ENCODE results near the gene BMP10.

The BMP10 gene

DNA sequence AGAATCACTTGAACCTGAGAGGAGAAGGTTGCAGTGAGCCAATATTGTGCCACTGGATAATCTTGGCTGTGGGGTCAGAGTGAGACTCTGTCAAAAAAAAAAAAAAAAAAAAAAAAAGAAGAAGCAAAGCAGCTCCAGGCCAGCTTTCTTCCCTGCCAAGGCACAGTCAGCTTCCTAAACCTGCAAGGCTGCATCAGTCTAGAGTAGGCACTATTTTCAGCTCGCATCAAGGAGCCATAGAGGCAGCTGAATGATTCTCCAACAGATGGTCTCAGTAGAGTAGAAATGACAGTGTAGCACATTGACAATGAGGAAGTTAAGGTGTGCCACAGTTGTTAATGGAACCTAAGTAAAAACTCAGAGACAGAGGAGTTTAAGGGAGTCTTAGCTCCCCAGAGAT is 35.6 kb downstream of the BMP10 start:
- TF ChIP-seq, protein P1, sequence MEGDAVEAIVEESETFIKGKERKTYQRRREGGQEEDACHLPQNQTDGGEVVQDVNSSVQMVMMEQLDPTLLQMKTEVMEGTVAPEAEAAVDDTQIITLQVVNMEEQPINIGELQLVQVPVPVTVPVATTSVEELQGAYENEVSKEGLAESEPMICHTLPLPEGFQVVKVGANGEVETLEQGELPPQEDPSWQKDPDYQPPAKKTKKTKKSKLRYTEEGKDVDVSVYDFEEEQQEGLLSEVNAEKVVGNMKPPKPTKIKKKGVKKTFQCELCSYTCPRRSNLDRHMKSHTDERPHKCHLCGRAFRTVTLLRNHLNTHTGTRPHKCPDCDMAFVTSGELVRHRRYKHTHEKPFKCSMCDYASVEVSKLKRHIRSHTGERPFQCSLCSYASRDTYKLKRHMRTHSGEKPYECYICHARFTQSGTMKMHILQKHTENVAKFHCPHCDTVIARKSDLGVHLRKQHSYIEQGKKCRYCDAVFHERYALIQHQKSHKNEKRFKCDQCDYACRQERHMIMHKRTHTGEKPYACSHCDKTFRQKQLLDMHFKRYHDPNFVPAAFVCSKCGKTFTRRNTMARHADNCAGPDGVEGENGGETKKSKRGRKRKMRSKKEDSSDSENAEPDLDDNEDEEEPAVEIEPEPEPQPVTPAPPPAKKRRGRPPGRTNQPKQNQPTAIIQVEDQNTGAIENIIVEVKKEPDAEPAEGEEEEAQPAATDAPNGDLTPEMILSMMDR (IDR thresholded peaks at IDR 0.05; ENCODE audit: low read depth, low read length) = no peak
- H3K4me3 ChIP-seq (replicated peaks in 1 of 2; ENCODE audit: low read depth in 2 of 2, low read length in 2 of 2) = no peak overlapping the region
- no peak for DNase-seq (ENCODE audit: low read depth in 2 of 2)

DNA sequence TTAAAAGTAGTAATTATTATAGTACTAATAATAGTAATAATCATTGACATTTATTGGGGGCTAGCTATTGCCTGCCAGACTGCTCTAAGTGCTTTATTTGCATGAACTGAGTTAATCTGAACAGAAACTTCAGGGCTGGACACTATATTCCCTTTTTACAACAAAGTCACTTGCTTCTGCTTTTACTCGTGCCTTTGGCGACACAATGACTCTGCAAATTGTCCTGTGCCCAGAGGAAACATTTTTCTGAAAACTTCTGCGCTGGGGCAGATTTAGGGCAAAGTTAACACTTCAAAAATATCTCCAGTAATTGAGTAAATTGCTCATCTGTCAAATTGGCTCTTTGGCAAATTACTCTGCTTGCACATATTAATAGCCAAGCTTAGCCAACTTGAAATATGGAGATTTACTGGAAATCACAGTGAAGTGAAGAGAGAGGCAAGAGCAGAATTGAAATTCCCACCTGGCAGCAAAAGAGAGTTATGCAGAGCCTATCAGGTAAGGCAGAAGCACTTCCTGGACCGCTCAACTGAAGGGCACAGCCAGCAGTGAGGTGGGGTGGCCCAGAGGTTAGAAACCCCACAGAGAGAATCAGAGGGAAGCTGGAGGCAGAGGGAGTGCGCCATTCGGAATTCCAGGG is 36.3 kb downstream of the BMP10 start:
- TF ChIP-seq, protein P1 (IDR thresholded peaks at IDR 0.05; ENCODE audit: low read depth, low read length) = no peak
- DNase-seq (ENCODE audit: low read depth in 2 of 2) = no peak
- H3K4me3 ChIP-seq (replicated peaks in 1 of 2; ENCODE audit: low read depth in 2 of 2, low read length in 2 of 2) = no peak overlapping the region

DNA sequence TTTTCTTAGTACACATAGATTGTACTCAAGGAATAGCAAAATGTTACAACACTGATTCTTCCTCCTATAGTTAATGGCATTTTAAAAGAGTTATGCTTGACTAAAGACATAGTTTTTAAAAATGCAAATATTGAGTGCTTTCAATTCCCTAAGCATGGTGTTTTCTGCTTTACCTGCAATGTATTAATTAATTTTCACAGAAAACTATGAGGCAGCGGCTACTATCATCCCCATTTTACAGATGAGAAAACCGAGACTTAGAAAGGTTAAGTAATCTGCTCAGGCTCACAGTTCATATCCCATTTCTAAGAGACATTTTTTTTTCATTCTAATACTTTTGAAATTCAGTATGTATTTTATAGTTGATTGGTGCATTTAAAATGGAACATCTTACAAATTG is 38.0 kb downstream of the BMP10 start:
- no peak for DNase-seq (ENCODE audit: low read depth in 2 of 2)
- no peak overlapping the region for H3K4me3 ChIP-seq (replicated peaks in 1 of 2; ENCODE audit: low read depth in 2 of 2, low read length in 2 of 2)
- TF ChIP-seq, protein P1 (IDR thresholded peaks at IDR 0.05; ENCODE audit: low read depth, low read length) = no peak

DNA sequence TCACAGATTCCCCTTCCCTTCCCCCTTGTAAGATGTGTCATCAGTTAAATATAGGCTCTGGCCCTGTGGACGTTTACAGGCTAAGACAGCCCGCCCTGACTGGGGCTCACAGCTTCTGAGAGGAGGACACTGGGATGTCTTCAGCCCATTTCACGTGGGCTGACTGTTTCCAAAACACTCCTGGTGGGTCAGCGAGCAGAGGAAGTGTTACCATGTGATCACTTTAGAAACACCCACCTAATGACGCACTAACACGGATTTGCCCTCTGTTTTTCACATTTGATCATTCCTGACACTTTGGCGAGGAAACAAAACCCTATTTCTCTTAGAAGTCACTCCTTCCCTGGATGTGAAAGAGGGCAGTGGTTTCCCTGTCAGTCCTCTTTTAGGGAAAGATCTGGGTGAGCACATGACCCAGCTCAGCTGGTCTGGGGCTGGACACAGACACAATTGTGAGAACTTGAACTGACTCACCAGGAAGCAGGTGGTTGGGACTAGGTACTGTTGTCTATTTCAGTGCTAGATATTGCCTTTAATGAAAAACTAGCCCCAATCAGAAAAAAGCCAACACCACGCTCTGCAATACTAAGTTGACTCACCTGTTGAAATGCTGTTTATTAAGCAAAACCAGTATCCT is 38.8 kb downstream of the BMP10 start:
- TF ChIP-seq, protein P1 (IDR thresholded peaks at IDR 0.05; ENCODE audit: low read depth, low read length) = no peak
- DNase-seq (ENCODE audit: low read depth in 2 of 2) = peak; percentile 81 to 84
- no peak overlapping the region for H3K4me3 ChIP-seq (replicated peaks in 1 of 2; ENCODE audit: low read depth in 2 of 2, low read length in 2 of 2)

DNA sequence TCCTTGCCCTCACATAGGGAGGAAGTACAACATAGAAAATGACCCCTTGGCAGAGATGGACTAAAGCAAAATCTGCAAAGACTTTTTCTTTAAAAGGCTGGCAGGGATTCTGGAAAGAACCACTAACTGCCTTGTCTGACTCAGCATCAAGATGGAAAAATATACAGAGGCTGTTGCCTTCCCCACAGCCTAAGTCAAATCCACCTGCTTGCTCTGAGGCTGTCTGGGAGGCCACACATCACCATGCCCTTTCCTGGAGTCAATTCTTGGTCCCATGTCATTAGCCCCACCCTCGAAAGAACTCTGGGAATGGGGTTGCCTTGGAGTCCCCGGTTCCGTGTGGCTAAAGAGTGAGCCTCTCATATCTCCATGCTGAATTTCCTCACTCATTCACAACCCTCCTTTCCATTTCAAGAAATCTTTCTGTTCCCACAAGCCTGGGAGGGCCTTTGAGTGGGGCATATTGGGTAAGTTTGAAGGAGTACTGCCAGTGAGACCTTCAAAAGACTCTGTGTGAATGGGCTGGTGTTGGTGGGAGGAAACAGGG is 39.4 kb downstream of the BMP10 start:
- H3K4me3 ChIP-seq (replicated peaks in 1 of 2; ENCODE audit: low read depth in 2 of 2, low read length in 2 of 2) = no peak overlapping the region
- TF ChIP-seq, protein P1 (IDR thresholded peaks at IDR 0.05; ENCODE audit: low read depth, low read length) = no peak
- peak; percentile 59 to 62 for DNase-seq (ENCODE audit: low read depth in 2 of 2)

DNA sequence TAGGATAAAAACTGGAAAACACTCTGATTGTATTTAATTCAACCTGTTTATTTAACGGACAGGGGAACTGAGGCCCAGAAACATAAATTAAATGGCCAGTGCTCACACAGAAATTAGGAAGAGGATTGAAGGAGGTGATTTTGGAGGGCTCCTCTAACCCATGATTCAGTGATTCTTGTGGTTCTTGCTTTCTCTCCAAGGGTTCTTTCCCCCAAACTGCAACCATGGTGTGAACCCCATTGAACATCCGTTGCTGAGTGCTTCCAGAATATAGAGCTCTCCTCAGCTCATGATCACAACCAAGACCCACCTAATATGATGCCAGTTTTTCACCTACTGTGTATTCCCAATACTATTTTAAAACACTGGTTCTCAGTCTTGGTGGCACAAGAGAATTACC is 41.4 kb downstream of the BMP10 start:
- DNase-seq (ENCODE audit: low read depth in 2 of 2) = no peak
- no peak overlapping the region for H3K4me3 ChIP-seq (replicated peaks in 1 of 2; ENCODE audit: low read depth in 2 of 2, low read length in 2 of 2)
- TF ChIP-seq, protein P1 (IDR thresholded peaks at IDR 0.05; ENCODE audit: low read depth, low read length) = no peak
